H1 (cell line): ENCODE measurements around the gene FAM222B. TPM values are rescaled to one million over a fixed set of nuclear protein-coding genes. Genes with fewer than 3 reads are reported as not detected.

ENCODE experiments used
- BRCA1 ChIP-seq: IDR thresholded peaks from 2 replicates; pipeline ENCODE4 v1.6.1; 2012; ENCODE audit warnings: low read depth, low read length, improper control_type of control experiment
- CBX5 ChIP-seq: fragments of 300-800, 300-1000 bp; sonication (generic); IDR thresholded peaks from 2 replicates; pipeline ENCODE4 v1.7.1; 2016; ENCODE audit warnings: antibody characterized with exemption, low read length, low read depth
- polyA plus RNA-seq, 7 experiments: library from polyadenylated mRNA; depleted of rRNA in 3 of 7; stranded (reverse) in 5 of 7; unstranded in 2 of 7; fragments of >200 nt in 5 of 7; fragments of 200-250 nt in 2 of 7; gene quantifications; 1 replicate in 5 of 7; 2 replicates in 1 of 7; 4 replicates in 1 of 7; pipeline versions ENCODE4 v1.2.1 to v1.2.3, GENCODE V29; 2011 to 2013; ENCODE audit warnings: missing spikeins in 2 of 7, mixed read lengths in 2 of 7
- total RNA-seq: library from RNA; stranded (reverse); fragmentation: NEBNext Ultra II Directional; extraction: Animal tissue kit (Norgen Biotek cat#: 25700); gene quantifications from 2 replicates; pipeline ENCODE4 v1.2.1, GENCODE V29; 2021

The FAM222B gene
- total and polyA plus RNA-seq, 2 of the 8 experiments (the other 6 are each of a cell fraction or from before 2014, with no cell fraction given): 42.1 to 81.7 TPM

DNA sequence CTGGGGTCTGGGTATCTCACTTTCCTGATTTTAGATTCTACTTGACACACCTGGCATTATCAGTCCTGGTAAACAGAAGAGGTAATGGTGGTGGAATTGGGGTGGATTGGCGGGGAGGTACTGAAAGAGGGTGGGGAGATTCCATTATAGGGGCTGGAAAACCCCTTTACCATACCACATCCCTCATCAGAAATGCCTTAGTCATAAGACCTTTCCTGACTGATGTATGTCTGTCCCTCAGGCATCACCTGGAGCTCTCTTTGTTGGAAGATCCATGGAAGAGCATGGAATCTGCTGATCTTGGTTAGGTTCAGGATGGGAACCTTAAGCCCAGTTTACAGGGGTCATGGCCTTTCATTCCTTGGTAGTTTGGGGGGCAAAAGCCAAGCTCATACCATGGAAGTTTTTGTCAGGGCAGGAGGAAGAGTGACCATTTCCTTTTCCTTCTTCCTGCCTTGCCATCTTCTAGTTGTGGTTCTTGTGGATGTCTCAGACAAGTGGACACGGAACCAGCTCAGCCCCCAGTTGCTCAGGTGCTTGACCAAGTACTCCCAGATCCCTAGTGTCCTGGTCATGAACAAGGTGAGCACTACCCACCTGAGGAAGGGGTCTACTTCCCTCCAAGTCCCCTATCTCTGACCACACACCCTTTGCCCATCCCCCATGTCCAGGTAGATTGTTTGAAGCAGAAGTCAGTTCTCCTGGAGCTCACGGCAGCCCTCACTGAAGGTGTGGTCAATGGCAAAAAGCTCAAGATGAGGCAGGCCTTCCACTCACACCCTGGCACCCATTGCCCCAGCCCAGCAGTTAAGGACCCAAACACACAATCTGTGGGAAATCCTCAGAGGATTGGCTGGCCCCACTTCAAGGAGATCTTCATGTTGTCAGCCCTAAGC lies 15.6 kb upstream of the FAM222B start (continued):
- no peak for TF ChIP-seq CBX5
- no peak for TF ChIP-seq BRCA1
